Raji (cell line): ENCODE measurements around the gene PLOD2.

Source experiments
- POLR2A ChIP-seq: IDR thresholded peaks from 2 replicates; pipeline ENCODE4 v1.6.1; 2011; ENCODE audit warnings: low read depth, low read length, control low read depth; ENCODE audit not compliant: insufficient read depth

Gene PLOD2

GRCh38 chr3:146102885-146103284 lies 58.1 kb downstream of the PLOD2 start:
- no peak for TF ChIP-seq POLR2A

- TF ChIP-seq POLR2A: no peak
Observed at GRCh38 chr3:146101538-146101937, 59.4 kb downstream of the PLOD2 start.

- TF ChIP-seq POLR2A: no peak
Observed at GRCh38 chr3:146100825-146101444, 60.0 kb downstream of the PLOD2 start.

- TF ChIP-seq POLR2A: no peak
Observed at GRCh38 chr3:146100180-146100579, 60.8 kb downstream of the PLOD2 start.

- TF ChIP-seq POLR2A: no peak
Observed at GRCh38 chr3:146099316-146099715, 61.7 kb downstream of the PLOD2 start.

GRCh38 chr3:146093896-146094295 lies 67.1 kb downstream of the PLOD2 start:
- no peak for TF ChIP-seq POLR2A

GRCh38 chr3:146092230-146092629 lies 68.8 kb downstream of the PLOD2 start:
- no peak for TF ChIP-seq POLR2A

GRCh38 chr3:146091397-146091796 lies 69.6 kb downstream of the PLOD2 start:
- TF ChIP-seq POLR2A: no peak

- no peak for TF ChIP-seq POLR2A
Observed at GRCh38 chr3:146090521-146090920, 70.5 kb downstream of the PLOD2 start.

- no peak for TF ChIP-seq POLR2A
Observed at GRCh38 chr3:146088840-146089239, 72.1 kb downstream of the PLOD2 start.

- TF ChIP-seq POLR2A: no peak
Observed at GRCh38 chr3:146087116-146087515, 73.9 kb downstream of the PLOD2 start.

GRCh38 chr3:146086211-146086610 lies 74.8 kb downstream of the PLOD2 start:
- TF ChIP-seq POLR2A: no peak

GRCh38 chr3:146085678-146086077 lies 75.3 kb downstream of the PLOD2 start:
- no peak for TF ChIP-seq POLR2A

GRCh38 chr3:146080578-146080977 lies 80.4 kb downstream of the PLOD2 start:
- no peak for TF ChIP-seq POLR2A

- TF ChIP-seq POLR2A: no peak
Observed at GRCh38 chr3:146078031-146078430, 83.0 kb downstream of the PLOD2 start.

GRCh38 chr3:146077181-146077580 lies 83.8 kb downstream of the PLOD2 start:
- no peak for TF ChIP-seq POLR2A

- TF ChIP-seq POLR2A: no peak
Observed at GRCh38 chr3:146072824-146073223, 88.2 kb downstream of the PLOD2 start.

- TF ChIP-seq POLR2A: no peak
Observed at GRCh38 chr3:146072061-146072460, 88.9 kb downstream of the PLOD2 start.

- TF ChIP-seq POLR2A: no peak
Observed at GRCh38 chr3:146071632-146072031, 89.4 kb downstream of the PLOD2 start.
